Ishikawa (cell line): ENCODE measurements around the gene PRR11.
A peak's percentile ranks its signal among the peaks of the same experiment; 100 is the strongest.

Experiments
- CEBPB ChIP-seq: IDR thresholded peaks from 2 replicates; pipeline ENCODE4 v1.6.1; 2012
- CREB1 ChIP-seq: IDR thresholded peaks from 2 replicates; pipeline ENCODE4 v1.6.1; 2012; ENCODE audit warnings: low read depth
- EGR1 ChIP-seq: IDR thresholded peaks from 2 replicates; pipeline ENCODE4 v1.6.1; 2012
- EP300 ChIP-seq: IDR thresholded peaks from 2 replicates; pipeline ENCODE4 v1.6.1; 2012; ENCODE audit warnings: borderline replicate concordance
- FOXM1 ChIP-seq: IDR thresholded peaks from 2 replicates; pipeline ENCODE4 v1.6.1; 2012; ENCODE audit warnings: low read depth, borderline replicate concordance
- MAX ChIP-seq: IDR thresholded peaks from 2 replicates; pipeline ENCODE4 v1.6.1; 2012
- NFIC ChIP-seq: IDR thresholded peaks from 2 replicates; pipeline ENCODE4 v1.6.1; 2012
- RAD21 ChIP-seq: IDR thresholded peaks from 2 replicates; pipeline ENCODE4 v1.6.1; 2012; ENCODE audit warnings: low read depth
- REST ChIP-seq: IDR thresholded peaks from 2 replicates; pipeline ENCODE4 v1.6.1; 2012; ENCODE audit warnings: low read depth, mild to moderate bottlenecking
- TAF1 ChIP-seq: IDR thresholded peaks from 2 replicates; pipeline ENCODE4 v1.6.1; 2012; ENCODE audit warnings: low read depth, mild to moderate bottlenecking
- TCF12 ChIP-seq: IDR thresholded peaks from 2 replicates; pipeline ENCODE4 v1.6.1; 2012; ENCODE audit warnings: low read depth
- TEAD4 ChIP-seq: IDR thresholded peaks from 2 replicates; pipeline ENCODE4 v1.6.1; 2012
- USF1 ChIP-seq: IDR thresholded peaks from 2 replicates; pipeline ENCODE4 v1.6.1; 2012
- YY1 ChIP-seq: IDR thresholded peaks from 2 replicates; pipeline ENCODE4 v1.6.1; 2012; ENCODE audit warnings: low read depth
- ZBTB7A ChIP-seq: IDR thresholded peaks from 2 replicates; pipeline ENCODE4 v1.6.1; 2012; ENCODE audit warnings: low read depth

Gene PRR11

GRCh38 chr17:59202320-59202719 lies 46.8 kb downstream of the PRR11 start:
- no peak for TF ChIP-seq FOXM1
- no peak for TF ChIP-seq REST
- TF ChIP-seq ZBTB7A = no peak

GRCh38 chr17:59219370-59219769 lies 63.8 kb downstream of the PRR11 start:
- TF ChIP-seq REST = no peak
- TF ChIP-seq RAD21 = no peak
- no peak for TF ChIP-seq MAX
- TF ChIP-seq USF1 = no peak
- TF ChIP-seq ZBTB7A = no peak
- no peak for TF ChIP-seq TCF12
- TF ChIP-seq YY1 = no peak
- no peak for TF ChIP-seq FOXM1
- TF ChIP-seq EGR1 = no peak
- no peak for TF ChIP-seq TAF1
- TF ChIP-seq NFIC = no peak
- no peak for TF ChIP-seq CEBPB
- TF ChIP-seq TEAD4 = no peak

- no peak for TF ChIP-seq ZBTB7A
- TF ChIP-seq TCF12 = no peak
- TF ChIP-seq REST = no peak
- TF ChIP-seq CREB1 = no peak
- TF ChIP-seq USF1 = no peak
Observed at GRCh38 chr17:59219992-59220327, 64.4 kb downstream of the PRR11 start.

GRCh38 chr17:59220328-59221158 lies 65.0 kb downstream of the PRR11 start, which contains the start of gene GDPD1:
TSS of gene GDPD1 (plus strand) at chr17:59220511. CDS start at chr17:59220610, 99 bp downstream.
- TF ChIP-seq RAD21 = peak; percentile 54; the same call in 1 of the 2 replicates
- TF ChIP-seq ZBTB7A = peak; percentile 88
- peak; percentile 49 for TF ChIP-seq TAF1
- TF ChIP-seq EP300 = peak; percentile 52
- no peak for TF ChIP-seq USF1
- no peak for TF ChIP-seq EGR1
- no peak for TF ChIP-seq CEBPB
- TF ChIP-seq TCF12 = no peak
- peak; percentile 63; the same call in 1 of the 2 replicates for TF ChIP-seq MAX
- TF ChIP-seq FOXM1 = no peak
- TF ChIP-seq REST = no peak
- no peak for TF ChIP-seq CREB1
- no peak for TF ChIP-seq YY1
- TF ChIP-seq TEAD4 = no peak
- no peak for TF ChIP-seq NFIC
